Caco-2 (cell line): ENCODE data around the gene BIRC5. TPM values are rescaled to one million over a fixed set of nuclear protein-coding genes. Genes with fewer than 3 reads are reported as not detected.

ENCODE experiments used
- BruUV-seq: library from RNA; stranded (reverse); fragments of 400-500 nt; replicated peaks from 2 replicates; lab custom pipeline; 2021; lab: Mats Ljungman, UMichigan
- CTCF ChIA-PET: fragments of 300-600 bp; sonication (Branson Sonifier 250); formaldehyde crosslinking; loops from one replicate; lab custom pipeline; 2022; ENCODE audit warnings: antibody characterized with exemption; lab: Charles Lee
- POLR2A ChIA-PET: fragments of 300-600 bp; sonication (Branson Sonifier 250); formaldehyde crosslinking; loops from one replicate; lab custom pipeline; 2022; ENCODE audit warnings: antibody characterized with exemption; lab: Charles Lee
- DNase-seq, 2 experiments: peaks; one replicate each; pipeline versions ENCODE4 v3.0.0 to v3.0.0-alpha.2; 2020 to 2022
- H3K27me3 ChIP-seq: replicated peaks from 2 replicates; pipeline ENCODE4 v1.6.0; 2011; ENCODE audit warnings: low read length; ENCODE audit not compliant: control insufficient read depth, insufficient read depth
- H3K36me3 ChIP-seq: 2 replicates; pipeline ENCODE4 v1.5.1; 2011; ENCODE audit warnings: low read length; ENCODE audit not compliant: control insufficient read depth, insufficient read depth
- H3K4me1 ChIP-seq: fragments of 250-450 bp; sonication (Bioruptor Pico); 2 replicates; pipeline ENCODE4 v1.5.1; 2020; ENCODE audit warnings: mild to moderate bottlenecking
- H3K4me3 ChIP-seq: 2 replicates; pipeline ENCODE4 v1.5.1; 2011; ENCODE audit warnings: low read depth, mild to moderate bottlenecking, control low read depth, low read length
- H3K9me3 ChIP-seq: fragments of 250-450 bp; sonication (Bioruptor Pico); 2 replicates; pipeline ENCODE4 v1.5.1; 2020; ENCODE audit warnings: mild to moderate bottlenecking, moderate library complexity
- H3K27ac Mint-ChIP-seq: one replicate; pipeline ENCODE4 v1.8.0; 2022; ENCODE audit warnings: mixed read lengths; ENCODE audit not compliant: unreplicated experiment
- H3K27me3 Mint-ChIP-seq: one replicate; pipeline ENCODE4 v1.8.0; 2022; ENCODE audit warnings: mixed read lengths; ENCODE audit not compliant: insufficient read depth, unreplicated experiment
- H3K36me3 Mint-ChIP-seq: one replicate; pipeline ENCODE4 v1.8.0; 2022; ENCODE audit warnings: mild to moderate bottlenecking, mixed read lengths; ENCODE audit not compliant: insufficient read depth, unreplicated experiment
- H3K4me1 Mint-ChIP-seq: one replicate; pipeline ENCODE4 v1.8.0; 2022; ENCODE audit warnings: low read depth, mixed read lengths; ENCODE audit not compliant: unreplicated experiment
- H3K4me3 Mint-ChIP-seq: one replicate; pipeline ENCODE4 v1.8.0; 2022; ENCODE audit warnings: mild to moderate bottlenecking, moderate library complexity, mixed read lengths; ENCODE audit not compliant: unreplicated experiment
- H3K9me3 Mint-ChIP-seq: one replicate; pipeline ENCODE4 v1.8.0; 2022; ENCODE audit warnings: mixed read lengths; ENCODE audit not compliant: unreplicated experiment
- CTCF ChIP-seq, 2 experiments: fragments of 200-600 bp in 1 of 2; IDR thresholded peaks; 1 replicate in 1 of 2; 2 replicates in 1 of 2; pipeline versions ENCODE4 v1.5.1 to v1.8.0; 2011 to 2022; ENCODE audit warnings: antibody characterized with exemption in 1 of 2, control low read depth in 1 of 2, inconsistent platforms in 1 of 2, low read depth in 1 of 2, low read length in 1 of 2, mild to moderate bottlenecking in 1 of 2, moderate library complexity in 1 of 2; ENCODE audit not compliant: insufficient read depth in 1 of 2, severe bottlenecking in 1 of 2, unreplicated experiment in 1 of 2
- intact Hi-C: fragments of 100-400 bp; cut with micrococcal nuclease; formaldehyde crosslinking; loops from one replicate; pipeline ENCODE4 v1.10.0; 2022; ENCODE audit not compliant: unreplicated experiment
- total RNA-seq: library from RNA; stranded (reverse); gene quantifications from 2 replicates; pipeline ENCODE4 v1.2.3, GENCODE V29; 2022

Gene BIRC5
- total RNA-seq, 1 experiment from 2014 or later: 88.8 TPM

- Histone ChIP-seq H3K4me1 (peaks cover 41% of the 10 kb centered on the region), H3K36me3 (no peaks in the 10 kb centered on the region), H3K4me3 (peak overlapping the region; percentile 75), H3K9me3 (no peaks in the 10 kb centered on the region), H3K27me3 (no peaks in the 10 kb centered on the region)
- DNase-seq: peak; percentile 90 to 93
- peak overlapping the region; percentile 25 for H3K27ac Mint-ChIP-seq
- BruUV-seq: TSS peak; percentile 81
- H3K4me3 Mint-ChIP-seq: peak overlapping the region; percentile 63
- peaks cover 35% of the 10 kb centered on the region for H3K4me1 Mint-ChIP-seq
- CTCF ChIA-PET: interaction anchor here (0.6 to 1.1 kb wide), 6 partner anchors 34 to 820 kb away, joined by 3 to 7 read pairs (median 4); partner anchors contain the start of gene ENGASE
- POLR2A ChIA-PET: interaction anchor here (0.5 to 1.6 kb wide), 3 partner anchors 60 to 954 kb away, joined by 4 to 5 read pairs (median 4); no protein-coding TSS in a partner anchor
- no peaks in the 10 kb centered on the region for H3K27me3 Mint-ChIP-seq
- peaks cover 6% of the 10 kb centered on the region for H3K36me3 Mint-ChIP-seq
- H3K9me3 Mint-ChIP-seq: no peaks in the 10 kb centered on the region
- TF ChIP-seq CTCF (IDR thresholded peaks at IDR 0.05; ENCODE audit: insufficient read depth in 1 of 2, low read depth in 1 of 2, low read length in 1 of 2, severe bottlenecking in 1 of 2, unreplicated experiment in 1 of 2): no peak
- intact Hi-C loops: no loop called here
These were observed 40.1 kb downstream of the BIRC5 start for GRCh38 chr17:78253946-78254672.

- no TSS peak for BruUV-seq
- H3K27me3 Mint-ChIP-seq: no peaks in the 10 kb centered on the region
- H3K9me3 Mint-ChIP-seq: no peaks in the 10 kb centered on the region
- peaks cover 35% of the 10 kb centered on the region for H3K4me1 Mint-ChIP-seq
- intact Hi-C loops: no loop called here
- H3K27me3 ChIP-seq: no peaks in the 10 kb centered on the region
- POLR2A ChIA-PET: interaction anchor here (0.5 to 1.6 kb wide), 2 partner anchors 59 to 955 kb away, joined by 4 to 5 read pairs; no protein-coding TSS in a partner anchor
- CTCF ChIA-PET: interaction anchor here (0.6 to 1.2 kb wide), 8 partner anchors 24 to 819 kb away, joined by 3 to 7 read pairs (median 4); partner anchors contain the start of gene ENGASE
- H3K4me3 ChIP-seq: no peak overlapping the region
- TF ChIP-seq CTCF (IDR thresholded peaks at IDR 0.05; ENCODE audit: insufficient read depth in 1 of 2, low read depth in 1 of 2, low read length in 1 of 2, severe bottlenecking in 1 of 2, unreplicated experiment in 1 of 2): no peak
- peaks cover 41% of the 10 kb centered on the region for H3K4me1 ChIP-seq
- H3K9me3 ChIP-seq: no peaks in the 10 kb centered on the region
- DNase-seq: no peak
- peak overlapping the region; percentile 63 for H3K4me3 Mint-ChIP-seq
- no peaks in the 10 kb centered on the region for H3K36me3 ChIP-seq
- H3K36me3 Mint-ChIP-seq: peaks cover 6% of the 10 kb centered on the region
- H3K27ac Mint-ChIP-seq: no peak overlapping the region
These were observed 41.1 kb downstream of the BIRC5 start for GRCh38 chr17:78255029-78255656.

- CTCF ChIA-PET: interaction anchor here (0.5 to 1.2 kb wide), 4 partner anchors 9 to 162 kb away, joined by 3 read pairs; no protein-coding TSS in a partner anchor
These were observed 42.1 kb downstream of the BIRC5 start for GRCh38 chr17:78255953-78256706.

More at GRCh38 chr17:78255953-78256706, 42.1 kb downstream of the BIRC5 start:
- H3K36me3 Mint-ChIP-seq: no peaks in the 10 kb centered on the region
- BruUV-seq: no TSS peak
- DNase-seq: no peak
- intact Hi-C loops: no loop called here
- Histone ChIP-seq H3K36me3 (no peaks in the 10 kb centered on the region), H3K4me3 (no peak overlapping the region), H3K4me1 (peaks cover 36% of the 10 kb centered on the region), H3K9me3 (no peaks in the 10 kb centered on the region), H3K27me3 (no peaks in the 10 kb centered on the region)
- H3K4me1 Mint-ChIP-seq: peaks cover 28% of the 10 kb centered on the region
- no peak overlapping the region for H3K4me3 Mint-ChIP-seq
- no peak for TF ChIP-seq CTCF (IDR thresholded peaks at IDR 0.05; ENCODE audit: insufficient read depth in 1 of 2, low read depth in 1 of 2, low read length in 1 of 2, severe bottlenecking in 1 of 2, unreplicated experiment in 1 of 2)
- no peaks in the 10 kb centered on the region for H3K27me3 Mint-ChIP-seq
- POLR2A ChIA-PET: interaction anchor here (0.9 to 1.6 kb wide), 2 partner anchors 17 to 58 kb away, joined by 4 read pairs; no protein-coding TSS in a partner anchor
- H3K27ac Mint-ChIP-seq: peak overlapping the region; percentile 23
- no peaks in the 10 kb centered on the region for H3K9me3 Mint-ChIP-seq
